Measurements from ENCODE around the gene TRIM47.

The TRIM47 gene

DNA sequence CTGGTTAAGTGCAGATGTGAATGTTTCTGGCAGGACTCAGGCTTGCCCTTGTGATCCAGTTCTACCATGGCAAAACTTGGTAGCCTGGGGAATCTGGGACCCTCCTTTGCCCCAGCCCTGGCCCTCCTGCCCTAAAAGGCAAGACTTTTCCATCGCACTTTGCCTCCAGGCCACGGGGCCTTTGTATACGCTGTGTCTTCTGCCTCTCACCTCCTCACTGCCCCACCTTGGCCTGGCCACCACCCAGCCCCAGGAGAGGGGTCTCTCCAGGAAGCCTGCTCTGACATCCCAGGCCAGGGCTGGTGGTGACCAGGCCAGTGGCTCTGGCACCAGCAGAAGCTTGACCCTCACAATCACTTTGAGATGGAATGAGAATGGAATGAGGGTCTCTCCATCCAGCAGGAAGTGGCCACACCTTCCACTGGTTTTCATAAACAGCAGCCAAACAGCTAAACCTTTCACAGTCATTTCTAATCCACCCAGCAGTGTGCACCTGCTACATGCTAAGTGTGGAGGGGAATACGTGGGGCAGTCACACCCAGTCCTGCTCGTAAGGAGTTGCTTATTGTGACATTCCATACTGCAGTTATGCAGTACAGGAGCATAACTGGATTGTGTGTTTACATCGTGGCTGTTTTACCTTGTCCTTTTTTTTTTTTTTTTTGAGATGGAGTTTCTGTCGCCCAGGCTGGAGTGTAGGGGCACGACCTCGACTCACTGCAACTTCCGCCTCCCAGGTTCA, 27.9 kb upstream of the TRIM47 start:
- DNase-seq, result no peak

DNA sequence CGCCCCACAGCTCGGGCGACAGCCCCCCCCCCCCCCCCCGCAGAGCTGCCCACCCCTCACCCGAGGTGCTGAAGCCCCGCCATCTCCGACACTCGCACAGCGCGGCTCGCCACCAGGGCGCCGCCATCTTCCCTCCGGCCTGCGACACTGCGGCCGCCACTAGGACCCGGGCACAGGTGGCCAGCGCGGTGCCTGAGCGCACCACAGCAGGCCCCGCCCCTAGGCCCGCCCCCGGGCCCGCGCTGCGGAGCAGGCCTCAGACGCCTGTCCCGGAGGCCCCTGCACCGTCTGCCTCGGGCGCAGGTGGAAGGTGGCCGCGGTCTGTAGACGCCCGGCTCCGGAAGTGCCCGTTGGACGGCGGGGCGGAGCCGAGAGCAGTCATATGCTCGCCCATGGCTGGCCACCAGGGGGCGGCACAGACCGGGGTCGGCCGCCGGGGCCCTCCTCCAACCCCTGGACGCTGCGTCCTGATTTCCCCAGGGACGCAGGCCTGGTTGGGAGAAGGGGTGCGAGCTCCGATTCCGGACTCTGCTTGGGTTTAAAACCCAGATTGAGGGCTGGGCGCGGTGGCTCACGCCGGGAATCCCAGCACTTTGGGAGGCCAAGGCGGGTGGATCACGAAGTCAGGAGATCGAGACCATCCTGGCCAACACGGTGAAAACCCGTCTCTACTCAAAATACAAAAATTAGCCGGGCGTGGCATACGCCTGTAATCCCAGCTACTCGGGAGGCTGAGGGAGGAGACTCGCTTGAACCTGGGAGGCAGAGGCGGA, 26.6 kb upstream of the TRIM47 start, which contains the start of gene MRPL38:
Gene MRPL38, minus strand, starts transcription at position 136 of the 773 bp plus-strand sequence. Its CDS starts 9 bp downstream, at position 127.
- DNase-seq, result peak; percentile 98

GRCh38 chr17:75902406-75902805, 24.0 kb upstream of the TRIM47 start:
- DNase-seq, result no peak

DNA sequence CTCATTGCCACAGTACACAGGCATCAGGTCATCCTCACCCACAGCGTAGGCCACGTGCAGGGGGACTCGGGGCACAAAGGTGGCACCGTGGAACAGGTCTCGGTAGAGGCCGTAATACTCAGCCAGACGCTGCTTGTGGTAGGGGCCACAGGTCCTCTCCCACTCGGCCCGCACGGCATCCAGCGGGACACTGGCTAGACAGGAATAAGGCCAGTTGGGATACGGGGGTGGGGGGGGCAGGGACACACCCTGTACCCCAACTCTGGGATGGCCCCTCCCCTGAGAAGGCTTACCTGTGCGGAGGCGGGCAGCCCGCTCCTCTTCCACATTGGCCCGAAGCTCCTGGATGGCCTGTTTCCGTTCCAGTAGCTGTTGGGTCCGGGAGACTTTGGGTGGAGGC, 23.3 kb upstream of the TRIM47 start:
- DNase-seq, result no peak

GRCh38 chr17:75900691-75901533, 22.5 kb upstream of the TRIM47 start:
- no peak for DNase-seq

- no peak for DNase-seq
These were observed 21.5 kb upstream of the TRIM47 start for GRCh38 chr17:75899767-75900468.

- DNase-seq, result no peak
These were observed 21.0 kb upstream of the TRIM47 start for GRCh38 chr17:75899353-75899752.

DNA sequence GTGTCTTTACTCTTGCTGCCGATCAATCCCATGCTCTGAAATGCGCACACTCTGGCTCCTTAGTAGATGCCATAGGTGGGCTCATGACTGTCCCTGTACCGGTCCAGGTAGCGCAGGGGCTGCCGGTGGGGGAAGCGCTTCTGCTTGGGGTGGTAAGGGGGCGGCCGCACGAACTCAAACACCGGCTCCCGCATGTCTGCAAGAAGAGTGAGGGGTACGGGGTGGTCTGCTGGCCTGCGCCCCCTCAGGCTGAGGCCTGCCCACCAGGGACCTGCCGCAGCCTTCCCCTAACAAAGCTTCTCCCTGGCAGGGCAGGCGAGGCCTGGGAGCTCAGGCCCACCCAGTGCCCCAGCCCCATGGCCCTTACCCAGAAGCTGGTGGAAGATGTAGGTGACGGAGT, 20.4 kb upstream of the TRIM47 start:
- DNase-seq, result no peak

DNA sequence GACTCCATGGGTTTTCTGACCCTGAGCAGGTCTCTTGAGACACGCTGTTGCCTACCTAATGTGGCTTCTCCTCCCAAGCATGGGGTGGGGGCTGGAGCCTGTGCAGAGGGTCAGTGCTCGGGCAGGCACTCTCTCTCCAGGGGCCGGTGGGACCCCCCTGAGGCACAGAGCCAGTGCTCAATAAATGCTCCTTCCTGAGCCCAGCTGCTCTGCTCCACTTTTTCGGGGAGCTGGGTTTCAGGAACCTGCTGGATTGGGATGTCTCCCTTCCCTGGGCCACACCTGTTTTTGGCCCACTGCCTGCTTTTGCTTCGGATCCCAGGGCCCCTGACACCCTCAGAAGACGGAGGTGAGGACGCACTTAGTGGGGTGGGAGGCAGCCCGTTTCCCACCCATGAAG, 19.7 kb upstream of the TRIM47 start:
- DNase-seq, result no peak

DNA sequence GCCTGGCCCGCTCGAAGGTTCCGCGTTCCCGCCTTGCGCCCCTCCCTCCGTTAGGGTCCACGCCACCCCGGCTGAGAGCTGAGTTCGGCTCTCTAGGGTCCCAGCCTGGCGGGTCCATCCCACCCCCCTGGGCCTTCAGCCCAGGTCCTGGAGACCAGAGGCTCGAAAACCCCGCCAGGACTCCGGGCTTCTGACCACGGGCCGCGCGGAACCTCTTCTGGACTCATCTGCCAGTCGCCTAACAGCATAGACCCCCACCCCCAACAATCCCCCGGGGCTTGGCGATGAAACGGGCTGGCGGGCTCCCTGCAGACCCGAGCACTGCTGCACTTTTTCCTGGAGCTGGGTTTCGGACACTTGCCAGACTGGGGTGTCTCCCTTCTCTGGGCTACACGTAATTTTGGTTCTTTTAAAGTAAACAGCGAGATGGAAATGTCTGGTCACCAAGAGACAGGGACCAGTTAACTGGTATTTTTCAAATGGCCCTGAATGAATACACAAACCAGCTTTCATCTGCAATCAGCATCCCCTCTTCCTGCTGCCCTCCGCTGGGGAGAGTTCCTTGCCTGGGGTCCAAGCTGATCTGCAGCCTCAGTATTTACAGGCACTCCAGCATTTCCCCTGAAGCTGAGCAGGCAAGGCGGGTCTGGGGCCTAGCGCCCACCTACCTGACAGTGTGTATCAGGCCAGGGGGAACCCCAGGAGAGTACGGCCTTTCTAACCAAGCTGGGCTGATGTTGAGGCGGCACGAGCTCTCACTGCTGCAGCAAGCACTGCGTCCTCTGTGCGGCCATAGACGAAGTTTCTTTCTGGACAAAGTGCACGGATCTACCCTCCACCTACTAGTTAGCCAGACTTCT, 19.0 kb upstream of the TRIM47 start:
- no peak for DNase-seq

DNA sequence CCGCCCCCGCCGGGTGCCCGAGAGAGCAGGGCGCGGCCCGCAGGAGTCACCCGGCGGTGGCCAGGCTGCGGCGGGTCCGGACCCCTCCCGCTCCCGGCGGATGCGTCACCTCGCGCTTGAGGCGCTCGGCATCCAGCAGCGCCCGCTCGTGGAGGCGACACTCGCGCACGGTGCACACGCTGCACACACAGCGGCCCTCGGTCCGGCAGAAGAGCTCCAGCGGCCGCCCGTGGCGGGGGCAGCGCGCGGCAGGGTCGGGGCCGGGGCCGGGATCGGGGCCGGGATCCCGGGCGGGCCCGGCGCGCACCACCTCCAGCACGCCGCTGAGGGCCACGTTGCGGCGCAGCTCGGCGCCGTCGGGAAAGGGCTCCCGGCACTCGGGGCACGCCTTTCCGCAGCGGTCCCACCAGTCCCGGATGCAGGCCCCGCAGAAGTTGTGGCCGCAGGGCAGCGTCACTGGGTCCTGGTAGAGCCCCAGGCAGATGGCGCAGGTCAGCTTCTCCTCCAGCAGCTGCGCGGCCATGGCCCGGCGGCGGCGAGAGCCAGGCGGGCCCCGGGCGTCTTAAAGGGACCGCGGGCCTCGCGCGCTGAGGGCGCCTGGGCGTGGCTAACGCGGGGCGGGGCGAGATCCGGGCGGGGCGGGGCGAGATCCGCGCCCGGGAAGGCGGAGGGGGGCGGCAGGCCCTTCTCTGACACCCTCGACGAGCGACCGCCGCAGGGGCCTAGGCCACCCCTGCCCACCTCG, 18.2 kb upstream of the TRIM47 start, which contains the start of gene TRIM65:
Gene TRIM65, minus strand, starts transcription at position 537 of the 745 bp plus-strand sequence. Its CDS starts 14 bp downstream, at position 523.
- DNase-seq, result peak; percentile 81

DNA sequence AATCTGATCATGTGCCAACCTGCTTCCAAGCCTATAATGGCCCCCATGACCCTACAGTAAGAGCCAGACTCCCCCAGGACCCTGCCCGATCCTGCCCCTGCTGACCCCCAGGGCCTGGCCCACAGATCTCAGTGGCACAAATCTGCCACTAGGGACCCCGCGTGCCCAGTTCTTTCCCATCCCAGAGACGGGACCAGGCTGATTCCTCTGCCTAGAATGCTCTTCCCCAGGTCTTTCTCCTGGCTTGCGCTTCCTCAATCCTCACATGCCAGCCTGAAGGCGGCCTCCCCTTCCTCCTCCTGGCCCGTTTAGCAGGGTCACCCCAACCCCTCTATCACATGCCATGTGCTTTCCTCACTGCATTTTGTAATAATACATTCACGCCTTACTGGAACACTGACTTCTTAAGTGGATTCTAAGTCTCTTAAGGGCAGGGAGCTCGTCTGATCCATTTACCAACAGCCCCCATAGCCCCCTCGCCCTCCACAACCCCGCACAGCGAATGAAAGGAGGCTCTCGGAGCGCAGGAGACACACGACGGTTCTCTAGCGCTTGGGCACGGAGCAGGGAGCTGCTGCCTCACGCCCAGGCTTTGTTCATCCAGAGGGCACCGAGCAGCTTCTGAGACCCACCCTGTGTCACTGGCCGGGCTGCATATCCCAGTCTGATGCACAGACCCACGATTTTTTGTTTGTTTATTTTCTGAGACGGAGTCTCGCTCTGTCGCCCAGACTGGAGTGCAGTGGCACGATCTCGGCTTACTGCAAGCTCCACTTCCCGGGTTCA, 17.2 kb upstream of the TRIM47 start:
- DNase-seq, result peak; percentile 30

DNA sequence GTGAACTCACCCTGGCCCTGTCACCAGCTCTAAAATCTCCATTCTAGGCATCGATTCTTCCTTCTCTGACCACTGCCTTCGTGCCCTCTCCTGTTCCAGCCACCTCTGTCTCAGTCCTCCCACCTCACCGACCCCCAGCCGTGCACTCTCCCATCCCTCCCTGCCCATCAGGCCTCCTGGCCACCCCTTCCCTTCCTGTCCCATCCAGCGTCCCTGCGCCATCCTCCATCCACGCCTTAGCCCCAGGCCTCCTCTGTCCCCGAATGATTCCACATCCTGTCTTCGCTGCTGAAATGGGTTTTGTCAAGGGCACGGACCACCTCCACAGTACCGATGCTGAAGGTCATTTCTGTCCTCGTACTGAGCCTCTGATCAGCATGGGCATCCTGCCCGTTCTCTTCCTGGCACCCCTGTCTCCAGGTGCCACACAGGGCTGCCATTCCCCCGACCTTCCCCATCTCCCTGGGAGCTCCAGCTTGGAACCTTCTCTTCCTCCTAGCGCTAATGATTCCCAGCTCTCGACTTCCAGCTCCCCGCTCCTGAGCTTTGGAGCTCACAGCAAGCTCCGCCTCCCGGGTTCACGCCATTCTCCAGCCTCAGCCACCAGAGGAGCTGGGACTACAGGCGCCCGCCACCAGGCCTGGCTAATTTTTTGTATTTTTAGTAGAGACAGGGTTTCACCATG, 15.8 kb upstream of the TRIM47 start:
- no peak for DNase-seq

DNA sequence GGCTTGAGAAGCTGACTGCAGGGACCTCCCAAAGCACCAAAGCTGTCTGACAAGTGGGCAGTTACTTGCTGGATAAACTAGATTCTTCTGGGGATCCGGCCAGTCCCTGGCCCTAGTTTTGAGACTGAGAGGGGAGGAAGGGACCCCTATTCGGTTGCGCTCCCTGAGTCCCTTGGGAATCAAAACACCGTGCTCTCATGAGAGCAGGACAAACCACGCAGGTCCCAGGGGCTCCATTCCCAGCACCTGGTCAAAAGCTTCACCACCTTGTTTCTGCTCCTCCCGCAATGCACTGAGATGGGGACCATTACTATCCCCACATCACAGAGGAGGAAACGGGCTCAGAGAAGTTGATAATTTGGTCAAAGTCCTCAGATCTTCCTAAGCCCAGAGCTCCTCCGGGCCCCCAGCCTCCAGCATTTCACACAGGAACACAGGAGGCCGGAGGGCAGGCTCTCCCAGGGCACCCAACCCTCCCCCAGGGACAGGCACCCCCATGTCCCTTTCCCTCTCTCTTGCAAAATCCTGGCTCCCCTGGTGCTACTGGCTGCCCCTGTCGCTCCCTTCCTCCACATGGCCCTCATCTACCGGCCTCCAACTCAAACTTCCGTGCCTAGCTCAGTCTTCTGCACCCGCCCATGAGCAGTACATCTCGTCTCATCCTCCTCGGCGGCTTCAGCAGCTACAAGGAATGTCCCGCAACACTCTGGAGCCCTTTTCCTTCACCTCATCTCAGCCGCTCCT, 15.1 kb upstream of the TRIM47 start:
- DNase-seq, result no peak

DNA sequence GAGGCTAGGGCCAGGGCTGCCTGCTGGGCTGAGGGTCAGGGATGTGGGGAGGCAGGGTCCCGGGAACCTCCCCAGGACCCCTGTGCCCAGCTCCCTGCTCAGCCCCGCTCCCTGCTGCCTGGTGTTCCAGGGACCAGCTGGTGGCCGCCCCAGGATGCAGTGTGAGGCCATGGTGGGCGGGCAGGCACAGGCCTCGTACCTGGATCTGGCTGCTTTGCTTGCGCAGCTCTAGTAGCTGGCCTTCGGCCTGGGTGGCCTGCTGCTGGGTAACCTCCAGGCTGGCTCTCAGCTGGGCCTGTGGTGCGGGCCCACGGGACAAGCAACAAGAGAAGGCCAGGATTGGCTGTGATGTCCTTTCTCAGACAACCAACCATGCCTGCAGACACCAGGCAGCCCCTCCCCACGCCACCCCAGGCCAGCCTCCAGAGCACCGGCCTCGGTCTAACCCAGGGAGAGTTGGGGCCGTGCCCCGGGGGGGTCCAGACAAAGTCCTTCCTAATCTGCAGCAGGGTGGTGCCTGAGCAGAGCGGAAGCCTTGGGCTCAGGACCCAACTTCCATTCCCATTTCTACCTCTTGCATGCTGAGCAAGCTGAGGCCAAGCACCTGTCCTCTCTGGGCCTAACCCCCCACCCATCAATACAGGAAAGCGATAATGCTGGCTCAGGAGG, 14.3 kb upstream of the TRIM47 start:
- DNase-seq, result no peak

- DNase-seq, result no peak
These were observed 13.5 kb upstream of the TRIM47 start for GRCh38 chr17:75891605-75892555.
